SU-DHL-6 (cell line): Measurements from ENCODE around the gene CAMP.

ENCODE experiments used
- H2AFZ ChIP-seq: fragments of 200-600 bp; sonication (generic); 2 replicates; pipeline ENCODE4 v1.6.1; 2014; ENCODE audit warnings: low read depth, mild to moderate bottlenecking, moderate library complexity, mixed read lengths, antibody characterized with exemption, low read length; ENCODE audit not compliant: severe bottlenecking
- H3F3A ChIP-seq: fragments of 200-600 bp; shearing (Covaris generic); 2 replicates; pipeline ENCODE4 v1.6.0; 2016; ENCODE audit warnings: antibody characterized with exemption, mild to moderate bottlenecking; ENCODE audit not compliant: insufficient read depth
- H3K27ac ChIP-seq: fragments of 200-600 bp; sonication (generic); 2 replicates; pipeline ENCODE4 v1.5.1; 2016; ENCODE audit warnings: low read depth, mild to moderate bottlenecking, low read length, moderate library complexity, mixed read lengths
- H3K27me3 ChIP-seq: fragments of 200-600 bp; sonication (generic), shearing (Covaris generic); 2 replicates; pipeline ENCODE4 v1.6.0; 2014; ENCODE audit warnings: mild to moderate bottlenecking, low read length
- H3K36me3 ChIP-seq: fragments of 200-600 bp; sonication (generic); 2 replicates; pipeline ENCODE4 v1.6.1; 2014; ENCODE audit warnings: mild to moderate bottlenecking, low read length, mixed read lengths
- H3K4me2 ChIP-seq: fragments of 300-600, 200-600 bp; shearing (Covaris generic), sonication (generic); 2 replicates; pipeline ENCODE4 v1.6.0; 2014; ENCODE audit warnings: low read length, low read depth, mild to moderate bottlenecking; ENCODE audit not compliant: poor library complexity, severe bottlenecking
- H3K4me3 ChIP-seq: fragments of 200-600 bp; sonication (generic); 2 replicates; pipeline ENCODE4 v1.5.1; 2014; ENCODE audit warnings: antibody characterized with exemption, low read length, mild to moderate bottlenecking, mixed read lengths; ENCODE audit not compliant: insufficient read depth, poor library complexity, severe bottlenecking
- H3K79me2 ChIP-seq: fragments of 200-600 bp; sonication (generic); 2 replicates; pipeline ENCODE4 v1.6.1; 2014; ENCODE audit warnings: mild to moderate bottlenecking, low read length, moderate library complexity; ENCODE audit not compliant: insufficient read depth
- H3K9ac ChIP-seq: fragments of 200-600 bp; sonication (generic); 2 replicates; pipeline ENCODE4 v1.7.0; 2014; ENCODE audit warnings: mild to moderate bottlenecking, low read length
- H3K9me2 ChIP-seq: fragments of 200-600 bp; sonication (generic); replicated peaks from 2 replicates; pipeline ENCODE4 v1.6.1; 2014; ENCODE audit warnings: low read length; ENCODE audit not compliant: insufficient read depth
- H3K9me3 ChIP-seq: fragments of 200-600 bp; sonication (generic); 2 replicates; pipeline ENCODE4 v1.6.1; 2014; ENCODE audit warnings: low read length, mixed read lengths; ENCODE audit not compliant: insufficient read depth
- H4K20me1 ChIP-seq: fragments of 200-600 bp; sonication (generic); 2 replicates; pipeline ENCODE4 v1.6.1; 2014; ENCODE audit warnings: low read depth, mild to moderate bottlenecking, antibody characterized with exemption, low read length, moderate library complexity, mixed read lengths
- EZH2phosphoT487 ChIP-seq: fragments of 200-600 bp; sonication (generic), shearing (Covaris generic); conservative IDR thresholded peaks from 2 replicates; pipeline ENCODE4 v1.6.1; 2018; ENCODE audit warnings: mild to moderate bottlenecking, antibody characterized with exemption, low read length, moderate library complexity, mixed read lengths
- TF ChIP-seq, protein P1 (sequence below): fragments of 200-600 bp; sonication (generic); IDR thresholded peaks from one replicate; pipeline ENCODE4 v1.5.1; 2017; ENCODE audit warnings: antibody characterized with exemption, mild to moderate bottlenecking, low read length, moderate library complexity; ENCODE audit not compliant: insufficient read depth, poor library complexity, severe bottlenecking

The CAMP gene

DNA sequence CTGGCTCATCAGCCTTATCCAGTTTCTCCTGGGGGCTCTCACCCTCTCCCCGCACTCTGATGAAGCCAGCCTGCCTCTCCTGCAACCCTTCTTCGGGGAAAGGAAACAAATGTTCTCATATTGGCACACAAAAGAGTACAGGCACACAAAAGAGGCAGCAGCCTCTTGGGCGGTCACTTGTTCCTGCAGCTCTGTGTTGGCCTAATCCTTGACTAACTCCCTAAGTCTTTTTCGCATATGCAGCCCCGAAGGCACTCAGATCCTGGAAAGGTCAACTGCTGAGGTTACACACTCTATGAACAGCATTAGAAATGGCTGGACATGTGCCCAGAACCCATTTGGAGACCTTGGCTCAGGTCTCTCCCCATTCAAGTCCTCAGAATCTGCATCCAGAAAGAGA, 7.4 kb upstream of the CAMP start:
- Histone ChIP-seq H3K4me3 (no peak overlapping the region), H4K20me1 (no peaks in the 10 kb centered on the region), H3K27ac (no peak overlapping the region), H3K9me2 (no peaks in the 10 kb centered on the region), H3K79me2 (no peaks in the 10 kb centered on the region), H3K9me3 (no peaks in the 10 kb centered on the region), H3F3A (no peaks in the 10 kb centered on the region), H3K27me3 (no peaks in the 10 kb centered on the region), H2AFZ (no peak overlapping the region), H3K9ac (no peak overlapping the region), H3K36me3 (no peaks in the 10 kb centered on the region), H3K4me2 (no peak overlapping the region)
- TF ChIP-seq EZH2phosphoT487 = no peak
- TF ChIP-seq, protein P1, sequence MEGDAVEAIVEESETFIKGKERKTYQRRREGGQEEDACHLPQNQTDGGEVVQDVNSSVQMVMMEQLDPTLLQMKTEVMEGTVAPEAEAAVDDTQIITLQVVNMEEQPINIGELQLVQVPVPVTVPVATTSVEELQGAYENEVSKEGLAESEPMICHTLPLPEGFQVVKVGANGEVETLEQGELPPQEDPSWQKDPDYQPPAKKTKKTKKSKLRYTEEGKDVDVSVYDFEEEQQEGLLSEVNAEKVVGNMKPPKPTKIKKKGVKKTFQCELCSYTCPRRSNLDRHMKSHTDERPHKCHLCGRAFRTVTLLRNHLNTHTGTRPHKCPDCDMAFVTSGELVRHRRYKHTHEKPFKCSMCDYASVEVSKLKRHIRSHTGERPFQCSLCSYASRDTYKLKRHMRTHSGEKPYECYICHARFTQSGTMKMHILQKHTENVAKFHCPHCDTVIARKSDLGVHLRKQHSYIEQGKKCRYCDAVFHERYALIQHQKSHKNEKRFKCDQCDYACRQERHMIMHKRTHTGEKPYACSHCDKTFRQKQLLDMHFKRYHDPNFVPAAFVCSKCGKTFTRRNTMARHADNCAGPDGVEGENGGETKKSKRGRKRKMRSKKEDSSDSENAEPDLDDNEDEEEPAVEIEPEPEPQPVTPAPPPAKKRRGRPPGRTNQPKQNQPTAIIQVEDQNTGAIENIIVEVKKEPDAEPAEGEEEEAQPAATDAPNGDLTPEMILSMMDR = no peak

DNA sequence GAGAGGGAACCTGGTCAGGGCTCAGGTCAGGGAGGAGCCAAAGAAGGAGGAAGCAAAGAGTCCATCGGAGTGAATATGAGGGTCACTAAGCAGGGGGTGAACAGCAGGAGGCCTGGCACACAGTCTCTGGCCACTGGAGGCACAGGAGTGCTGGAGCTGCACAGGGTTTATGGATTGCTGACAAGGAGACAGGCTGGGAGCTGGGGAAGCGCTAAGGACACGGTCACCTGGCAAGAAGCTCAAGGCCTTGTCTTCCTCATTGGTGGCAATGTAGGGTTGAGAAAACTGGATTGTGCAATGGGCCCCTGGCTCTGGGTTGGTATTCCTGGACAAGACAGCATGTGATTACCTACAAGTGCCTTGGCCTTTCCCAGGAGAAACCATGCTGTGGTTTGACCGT, 5.8 kb upstream of the CAMP start:
- Histone ChIP-seq H3K27me3 (no peaks in the 10 kb centered on the region), H3K9ac (no peak overlapping the region), H3K9me2 (no peaks in the 10 kb centered on the region), H3K4me3 (no peak overlapping the region), H4K20me1 (no peaks in the 10 kb centered on the region), H3K36me3 (no peaks in the 10 kb centered on the region), H3K79me2 (no peaks in the 10 kb centered on the region), H2AFZ (no peak overlapping the region), H3K4me2 (no peak overlapping the region), H3F3A (peaks cover 3% of the 10 kb centered on the region; the same call in 1 of the 2 replicates), H3K9me3 (no peaks in the 10 kb centered on the region), H3K27ac (no peak overlapping the region)
- TF ChIP-seq, protein P1 = no peak
- TF ChIP-seq EZH2phosphoT487 = no peak

DNA sequence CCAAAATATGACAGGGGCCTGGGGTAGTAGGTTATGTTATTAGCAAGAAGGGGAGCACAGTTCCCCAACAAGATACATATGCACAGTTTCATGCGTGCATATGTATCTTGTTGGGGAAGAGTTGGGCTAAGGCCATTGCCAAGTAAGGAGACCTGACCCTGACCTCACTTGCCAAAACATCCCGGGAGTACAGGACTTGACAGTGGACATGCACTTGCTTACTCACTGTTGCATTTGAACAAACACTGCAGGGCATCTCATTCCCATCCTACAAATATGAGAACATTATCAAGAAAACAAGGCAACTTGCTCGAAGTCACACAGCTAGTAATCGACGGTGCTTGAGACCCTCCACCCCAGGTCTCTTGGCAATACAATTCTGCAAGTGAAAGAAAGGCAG, 4.8 kb upstream of the CAMP start:
- peaks cover 12% of the 10 kb centered on the region; the same call in 1 of the 2 replicates for H3F3A ChIP-seq
- H4K20me1 ChIP-seq = no peaks in the 10 kb centered on the region
- no peak overlapping the region for H3K9ac ChIP-seq
- no peak overlapping the region for H2AFZ ChIP-seq
- no peaks in the 10 kb centered on the region for H3K9me2 ChIP-seq
- H3K36me3 ChIP-seq = no peaks in the 10 kb centered on the region
- H3K4me3 ChIP-seq = no peak overlapping the region
- no peaks in the 10 kb centered on the region for H3K79me2 ChIP-seq
- no peaks in the 10 kb centered on the region for H3K27me3 ChIP-seq
- H3K9me3 ChIP-seq = no peaks in the 10 kb centered on the region
- TF ChIP-seq, protein P1 = no peak
- no peak for TF ChIP-seq EZH2phosphoT487
- no peak overlapping the region for H3K4me2 ChIP-seq
- no peak overlapping the region for H3K27ac ChIP-seq

DNA sequence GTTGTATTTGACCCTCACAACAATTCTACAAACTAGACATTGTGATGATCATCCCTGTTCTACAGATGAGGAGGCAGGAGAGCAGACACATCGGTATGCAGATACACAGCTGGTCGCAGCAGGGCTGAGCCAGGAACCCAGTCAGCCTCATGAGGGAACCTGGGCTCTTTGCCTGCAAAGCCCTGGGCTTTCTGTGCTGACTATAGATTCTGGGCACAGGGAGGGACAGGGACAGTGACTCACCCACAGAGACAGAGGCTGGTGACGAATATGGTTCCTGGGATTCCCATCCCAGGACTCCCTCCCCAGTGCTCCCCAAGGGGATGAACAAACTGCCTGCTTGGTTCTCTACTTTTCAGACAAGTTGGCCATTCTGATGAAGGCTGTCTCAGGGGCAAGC, 3.8 kb upstream of the CAMP start:
- H3K36me3 ChIP-seq = no peaks in the 10 kb centered on the region
- H3K27me3 ChIP-seq = no peaks in the 10 kb centered on the region
- peaks cover 12% of the 10 kb centered on the region; the same call in 1 of the 2 replicates for H3F3A ChIP-seq
- no peak overlapping the region for H3K27ac ChIP-seq
- H3K4me3 ChIP-seq = no peak overlapping the region
- H3K9me2 ChIP-seq = no peaks in the 10 kb centered on the region
- TF ChIP-seq, protein P1 = no peak
- no peak for TF ChIP-seq EZH2phosphoT487
- no peak overlapping the region for H3K9ac ChIP-seq
- H2AFZ ChIP-seq = no peak overlapping the region
- H3K9me3 ChIP-seq = no peaks in the 10 kb centered on the region
- H3K79me2 ChIP-seq = no peaks in the 10 kb centered on the region
- no peak overlapping the region for H3K4me2 ChIP-seq
- no peaks in the 10 kb centered on the region for H4K20me1 ChIP-seq
